ENCODE data around the gene NAA40. TPM values are rescaled to one million over a fixed set of nuclear protein-coding genes. Genes with fewer than 3 reads are reported as not detected.

NAA40 gene
- total RNA-seq, 2 donors from 2014 or later: 24.6 to 34.2 TPM

- ATAC-seq (no peak), DNase-seq (no peak)
- intact Hi-C loops (cut with DNase I, micrococcal nuclease): no loop called here
Measured at GRCh38 chr11:63910675-63911074, 28.1 kb upstream of the NAA40 start.

- ATAC-seq (no peak), DNase-seq (no peak)
- intact Hi-C loops (cut with DNase I, micrococcal nuclease): no loop called here
Measured at GRCh38 chr11:63911440-63911839, 27.4 kb upstream of the NAA40 start.

- intact Hi-C loops (cut with DNase I, micrococcal nuclease): no loop called here
- ATAC-seq (no peak), DNase-seq (no peak)
Measured at GRCh38 chr11:63911876-63912275, 26.9 kb upstream of the NAA40 start.

GRCh38 chr11:63912678-63913077, 26.1 kb upstream of the NAA40 start:
- intact Hi-C loops (cut with DNase I, micrococcal nuclease): no loop called here
- no peak for DNase-seq
- ATAC-seq: no peak

GRCh38 chr11:63913866-63914830, 24.7 kb upstream of the NAA40 start:
- DNase-seq: no peak
- no peak for ATAC-seq
- intact Hi-C loops (cut with DNase I, micrococcal nuclease): no loop called here

GRCh38 chr11:63914896-63915691, 23.7 kb upstream of the NAA40 start:
- ATAC-seq: no peak
- intact Hi-C loops (cut with DNase I, micrococcal nuclease): no loop called here
- no peak for DNase-seq

- intact Hi-C loops (cut with DNase I, micrococcal nuclease): no loop called here
Measured at GRCh38 chr11:63915961-63916836, 22.6 kb upstream of the NAA40 start.

GRCh38 chr11:63916837-63917691, 21.7 kb upstream of the NAA40 start, which contains the start of gene RCOR2:
Gene RCOR2 (minus strand): TSS chr11:63917164. CDS start chr11:63916456, 708 bp downstream.
- peak; percentile 30 for ATAC-seq
- DNase-seq: peak; percentile 78 to 83
- intact Hi-C loops (cut with DNase I, micrococcal nuclease): no loop called here

More at GRCh38 chr11:63915961-63916836, 22.6 kb upstream of the NAA40 start:
- DNase-seq (peak; percentile 66 to 71), ATAC-seq (no peak)

- DNase-seq (peak; percentile 74 to 77), ATAC-seq (peak; percentile 31)
- intact Hi-C loops (cut with DNase I, micrococcal nuclease): no loop called here
Measured at GRCh38 chr11:63917692-63918506, 20.9 kb upstream of the NAA40 start.

- intact Hi-C loops (cut with DNase I, micrococcal nuclease): no loop called here
- ATAC-seq (peak; percentile 6), DNase-seq (peak in 1 of 2 donors; percentile 36)
Measured at GRCh38 chr11:63918507-63919191, 20.2 kb upstream of the NAA40 start.

- ATAC-seq (peak; percentile 43), DNase-seq (peak; percentile 67 to 70)
- intact Hi-C loops (cut with DNase I, micrococcal nuclease): no loop called here
Measured at GRCh38 chr11:63919267-63920125, 19.3 kb upstream of the NAA40 start.

GRCh38 chr11:63920126-63920938, 18.5 kb upstream of the NAA40 start:
- intact Hi-C loops (cut with DNase I, micrococcal nuclease): no loop called here

GRCh38 chr11:63920939-63921417, 17.8 kb upstream of the NAA40 start:
- ATAC-seq (no peak), DNase-seq (peak in 1 of 2 donors; percentile 44)
- intact Hi-C loops (cut with DNase I, micrococcal nuclease): no loop called here

More at GRCh38 chr11:63920126-63920938, 18.5 kb upstream of the NAA40 start:
- DNase-seq: peak; percentile 84 to 91
- ATAC-seq: peak; percentile 77

GRCh38 chr11:63922673-63923192, 16.1 kb upstream of the NAA40 start:
- no peak for DNase-seq
- intact Hi-C loops (cut with DNase I, micrococcal nuclease): no loop called here
- ATAC-seq: no peak

Measured in left colon (tissue), 2 donors.